IMR-90 (cell line): ENCODE measurements around the gene PSPN. TPM values are rescaled to one million over a fixed set of nuclear protein-coding genes. Genes with fewer than 3 reads are reported as not detected.

Experiments
- ATAC-seq: fragments of 200-7000 bp; cut with Tn5 transposase; 2 replicates; pipeline ENCODE4 v1.9.1; 2020; ENCODE audit warnings: low read depth, mild to moderate bottlenecking, moderate library complexity
- BruUV-seq: library from RNA; stranded (reverse); fragments of 400-500 nt; replicated peaks from 2 replicates; lab custom pipeline; 2021; lab: Mats Ljungman, UMichigan
- CTCF ChIA-PET: fragments of 300-600 bp; formaldehyde crosslinking; extraction: SDS; loops from one replicate; lab custom pipeline; 2021; ENCODE audit warnings: antibody characterized with exemption; lab: Yijun Ruan, JAX
- POLR2A ChIA-PET: fragments of 300-600 bp; sonication (Branson Sonifier 250); formaldehyde crosslinking; loops from one replicate; lab custom pipeline; 2022; ENCODE audit warnings: antibody characterized with exemption; ENCODE audit not compliant: unreplicated experiment; lab: Charles Lee
- DNase-seq: peaks from one replicate; pipeline ENCODE4 v3.0.0; 2013
- H2AFZ ChIP-seq: replicated peaks from 2 replicates; pipeline ENCODE3; 2013; ENCODE audit warnings: low read length, mild to moderate bottlenecking; ENCODE audit not compliant: poor library complexity
- H2AK5ac ChIP-seq: 2 replicates; pipeline ENCODE4 v1.6.1; 2013; ENCODE audit warnings: low read depth, low read length, inconsistent platforms
- H2AK9ac ChIP-seq: replicated peaks from 2 replicates; pipeline ENCODE3; 2013; ENCODE audit warnings: mild to moderate bottlenecking, low read depth, low read length, moderate library complexity; ENCODE audit not compliant: poor library complexity
- H2BK120ac ChIP-seq: 2 replicates; pipeline ENCODE4 v1.6.1; 2013; ENCODE audit warnings: low read depth, low read length, inconsistent platforms
- H2BK15ac ChIP-seq: 3 replicates; pipeline ENCODE4 v1.6.1; 2013; ENCODE audit warnings: low read depth, low read length, inconsistent platforms
- H2BK20ac ChIP-seq: 2 replicates; pipeline ENCODE4 v1.6.1; 2013; ENCODE audit warnings: low read depth, mild to moderate bottlenecking, inconsistent platforms, low read length, moderate library complexity
- H2BK5ac ChIP-seq: 2 replicates; pipeline ENCODE4 v1.6.1; 2013; ENCODE audit warnings: mild to moderate bottlenecking, low read depth, low read length, inconsistent platforms; ENCODE audit not compliant: poor library complexity, severe bottlenecking
- H3K14ac ChIP-seq: replicated peaks from 2 replicates; pipeline ENCODE4 v1.6.1; 2013; ENCODE audit warnings: low read depth, low read length, inconsistent platforms
- H3K18ac ChIP-seq: 2 replicates; pipeline ENCODE4 v1.6.1; 2013; ENCODE audit warnings: low read depth, low read length, control low read depth
- H3K23ac ChIP-seq: 2 replicates; pipeline ENCODE4 v1.6.1; 2013; ENCODE audit warnings: low read depth, low read length, inconsistent platforms
- H3K27ac ChIP-seq: 2 replicates; pipeline ENCODE4 v1.5.1; 2013; ENCODE audit warnings: mild to moderate bottlenecking, control low read depth, low read length; ENCODE audit not compliant: insufficient read depth
- H3K27me3 ChIP-seq: 2 replicates; pipeline ENCODE4 v1.6.1; 2013; ENCODE audit warnings: low read length; ENCODE audit not compliant: control insufficient read depth, insufficient read depth
- H3K36me3 ChIP-seq: 2 replicates; pipeline ENCODE4 v1.6.1; 2013; ENCODE audit warnings: low read length, mixed read lengths; ENCODE audit not compliant: control insufficient read depth, insufficient read depth
- H3K4ac ChIP-seq: 2 replicates; pipeline ENCODE4 v1.6.1; 2013; ENCODE audit warnings: low read depth, low read length, inconsistent platforms
- H3K4me1 ChIP-seq: 2 replicates; pipeline ENCODE4 v1.6.1; 2013; ENCODE audit warnings: low read length, mixed read lengths; ENCODE audit not compliant: control insufficient read depth, insufficient read depth
- H3K4me2 ChIP-seq: 2 replicates; pipeline ENCODE4 v1.6.1; 2013; ENCODE audit warnings: low read depth, mild to moderate bottlenecking, control low read depth, low read length, moderate library complexity
- H3K4me3 ChIP-seq: 2 replicates; pipeline ENCODE4 v1.5.1; 2013; ENCODE audit warnings: low read depth, mild to moderate bottlenecking, control low read depth, low read length, moderate library complexity; ENCODE audit not compliant: insufficient read depth
- H3K56ac ChIP-seq: 2 replicates; pipeline ENCODE4 v1.6.1; 2013; ENCODE audit warnings: low read length, inconsistent platforms; ENCODE audit not compliant: insufficient read depth; ENCODE audit errors: extremely low read depth
- H3K79me1 ChIP-seq, 2 experiments: 2 replicates each; pipeline ENCODE4 v1.6.1; 2013; ENCODE audit warnings: low read length in 2 of 2, inconsistent platforms in 1 of 2, low read depth in 1 of 2
- H3K9ac ChIP-seq: 2 replicates; pipeline ENCODE4 v1.6.1; 2013; ENCODE audit warnings: low read depth, low read length, control low read depth
- H3K9me1 ChIP-seq: 2 replicates; pipeline ENCODE4 v1.6.1; 2013; ENCODE audit warnings: low read length, inconsistent platforms; ENCODE audit not compliant: insufficient read depth
- H3K9me3 ChIP-seq: 2 replicates; pipeline ENCODE4 v1.6.1; 2013; ENCODE audit warnings: low read length; ENCODE audit not compliant: control insufficient read depth, insufficient read depth
- H4K20me1 ChIP-seq: 2 replicates; pipeline ENCODE4 v1.6.1; 2013; ENCODE audit warnings: low read length, inconsistent platforms; ENCODE audit not compliant: insufficient read depth
- H4K5ac ChIP-seq: 2 replicates; pipeline ENCODE4 v1.6.1; 2013; ENCODE audit warnings: mild to moderate bottlenecking, low read depth, low read length, control low read depth
- H4K8ac ChIP-seq, 2 experiments: 2 replicates each; pipeline ENCODE4 v1.6.1; 2013; ENCODE audit warnings: low read depth in 2 of 2, low read length in 2 of 2, control low read depth in 1 of 2, inconsistent platforms in 1 of 2
- H4K91ac ChIP-seq: 2 replicates; pipeline ENCODE4 v1.6.1; 2013; ENCODE audit warnings: low read depth, low read length, inconsistent platforms; ENCODE audit not compliant: insufficient read depth
- BHLHE40 ChIP-seq: fragments of 150-350 bp; IDR thresholded peaks from 2 replicates; pipeline ENCODE4 v1.6.1; 2016; ENCODE audit warnings: mild to moderate bottlenecking, low read depth, low read length
- CHD1 ChIP-seq: IDR thresholded peaks from 2 replicates; pipeline ENCODE4 v1.6.1; 2012; ENCODE audit warnings: low read depth, low read length, improper control_type of control experiment
- FOS ChIP-seq: fragments of 150-350 bp; IDR thresholded peaks from 2 replicates; pipeline ENCODE4 v1.6.1; 2016; ENCODE audit warnings: low read depth, low read length
- WGBS, 2 experiments: methylation state at CpG; one replicate each; pipeline versions ENCODE4 v1.1.5 to v1.1.7; 2013; ENCODE audit warnings: missing lambda C conversion rate in 2 of 2; ENCODE audit not compliant: insufficient read length in 1 of 2; ENCODE audit errors: extremely low coverage in 2 of 2; 5-methylcytosine and 5-hydroxymethylcytosine counted together
- dilution Hi-C: fragments of 300-500 bp; cut with HindIII; formaldehyde crosslinking; loops from one replicate; pipeline ENCODE4 v1.14.3; 2018; ENCODE audit warnings: low sequenced_read_pairs; ENCODE audit not compliant: unreplicated experiment
- in situ Hi-C: fragments of 300-500 bp; cut with MboI; formaldehyde crosslinking; loops from 3 replicates; pipeline ENCODE4 v1.14.3; 2019; ENCODE audit warnings: low sequenced_read_pairs, inconsistent platforms, mixed read lengths
- intact Hi-C: fragments of 100-400 bp; cut with micrococcal nuclease; formaldehyde crosslinking; loops from 2 replicates; pipeline ENCODE4 v1.10.0; 2022
- polyA plus RNA-seq, 3 experiments: library from polyadenylated mRNA; depleted of rRNA; stranded (reverse); fragments of >200 nt; gene quantifications; 2 replicates each; pipeline ENCODE4 v1.2.3, GENCODE V29; 2012; ENCODE audit warnings: low replicate concordance in 1 of 3
- total RNA-seq: library from RNA; depleted of rRNA; stranded (reverse); fragments of >200 nt; gene quantifications from 2 replicates; pipeline ENCODE4 v1.2.3, GENCODE V29; 2012

Gene PSPN
- total and polyA plus RNA-seq, 2 of the 4 experiments (the other 2 are of a cell fraction) = 0.34 to 0.54 TPM

- Histone ChIP-seq H2AFZ (peak overlapping the region; percentile 14), H3K18ac (no peak overlapping the region), H2AK9ac (no peak overlapping the region), H2BK20ac (no peak overlapping the region), H3K23ac (no peak overlapping the region), H4K5ac (no peak overlapping the region), H2BK5ac (no peak overlapping the region), H2AK5ac (no peak overlapping the region), H4K91ac (no peak overlapping the region), H3K56ac (no peak overlapping the region), H3K27ac (no peak overlapping the region), H3K14ac (no peak overlapping the region), H3K79me1 (no peaks in the 10 kb centered on the region), H2BK120ac (no peak overlapping the region), H3K4me1 (no peaks in the 10 kb centered on the region), H3K4me2 (no peak overlapping the region), H4K20me1 (no peaks in the 10 kb centered on the region), H3K9me1 (no peaks in the 10 kb centered on the region), H3K9me3 (no peaks in the 10 kb centered on the region), H3K27me3 (peaks cover 4% of the 10 kb centered on the region; the same call in 1 of the 2 replicates), H3K9ac (no peak overlapping the region), H2BK15ac (no peak overlapping the region), H3K4ac (no peak overlapping the region), H3K36me3 (no peaks in the 10 kb centered on the region), H3K4me3 (no peak overlapping the region), H4K8ac (no peak overlapping the region)
- no peak for ATAC-seq
- DNase-seq = no peak
- dilution Hi-C loops (no loop called here), in situ Hi-C loops (no loop called here), intact Hi-C loops (no loop called here)
- no peak for TF ChIP-seq FOS
- no peak for TF ChIP-seq BHLHE40
- no peak for TF ChIP-seq CHD1
- ChIA-PET POLR2A (no interaction called here), CTCF (no interaction called here)
- BruUV-seq = no TSS peak
- WGBS, 2 experiments = 83% methylated on average over 1 of the region's 1 CpG; no CpG with 5 or more reads in 1 of the 2 experiments
Observed at GRCh38 chr19:6343462-6343861, 32.3 kb downstream of the PSPN start.
